ENCODE results near the gene TIMM10. TPM values are rescaled to one million over a fixed set of nuclear protein-coding genes. Genes with fewer than 3 reads are reported as not detected.
A peak's percentile ranks its signal among the peaks of the same experiment; 100 is the strongest.

The TIMM10 gene
- polyA plus RNA-seq, 12 donors: 25.3 to 71.9 (median 38.1) TPM; not detected in 1

- DNase-seq: no peak
Measured at GRCh38 chr11:57508341-57509170, 22.0 kb downstream of the TIMM10 start.

- DNase-seq: no peak
Measured at GRCh38 chr11:57506522-57506921, 24.0 kb downstream of the TIMM10 start.

- no peak for DNase-seq
Measured at GRCh38 chr11:57504511-57504910, 26.0 kb downstream of the TIMM10 start.

- no peak for DNase-seq
Measured at GRCh38 chr11:57502870-57503269, 27.7 kb downstream of the TIMM10 start.

- DNase-seq: no peak
Measured at GRCh38 chr11:57502376-57502775, 28.2 kb downstream of the TIMM10 start.

- DNase-seq: no peak
Measured at GRCh38 chr11:57501953-57502352, 28.6 kb downstream of the TIMM10 start.

GRCh38 chr11:57500926-57501325 lies 29.6 kb downstream of the TIMM10 start:
- DNase-seq: no peak

- DNase-seq: no peak
Measured at GRCh38 chr11:57500515-57500914, 30.0 kb downstream of the TIMM10 start.

GRCh38 chr11:57499983-57500461 lies 30.5 kb downstream of the TIMM10 start:
- no peak for DNase-seq

- peak; percentile 89 for DNase-seq
Measured at GRCh38 chr11:57499413-57499982, 31.1 kb downstream of the TIMM10 start.

- no peak for DNase-seq
Measured at GRCh38 chr11:57498540-57498939, 32.0 kb downstream of the TIMM10 start.

GRCh38 chr11:57497303-57498247 lies 33.0 kb downstream of the TIMM10 start:
- no peak for DNase-seq

- DNase-seq: no peak
Measured at GRCh38 chr11:57496109-57496820, 34.3 kb downstream of the TIMM10 start.

- no peak for DNase-seq
Measured at GRCh38 chr11:57493507-57494503, 36.7 kb downstream of the TIMM10 start.

- DNase-seq: no peak
Measured at GRCh38 chr11:57491371-57492061, 39.0 kb downstream of the TIMM10 start.

GRCh38 chr11:57490456-57491248 lies 39.9 kb downstream of the TIMM10 start:
- no peak for DNase-seq

GRCh38 chr11:57487920-57488659 lies 42.5 kb downstream of the TIMM10 start:
- no peak for DNase-seq
